ENCODE results near the gene ANKS1B.

DNA sequence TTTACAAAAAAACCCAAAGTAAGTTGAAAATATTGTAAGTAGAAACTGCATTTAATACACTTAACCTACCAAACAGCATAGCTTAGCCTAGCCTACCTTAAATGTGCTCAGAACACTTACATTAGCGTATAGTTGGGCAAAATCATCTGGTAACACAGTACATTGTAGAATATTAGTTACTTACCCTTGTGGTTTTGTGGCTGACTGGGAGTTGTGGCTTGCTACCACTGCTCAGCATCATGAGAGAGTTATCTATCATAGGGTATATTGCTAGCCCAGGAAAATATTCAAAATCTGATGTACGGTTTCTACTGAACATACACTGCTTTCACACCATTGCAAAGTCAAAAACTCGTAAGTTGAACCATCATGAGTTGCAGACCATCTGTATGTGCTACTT, 478.9 kb downstream of the ANKS1B start:
- TF ChIP-seq, protein P1, sequence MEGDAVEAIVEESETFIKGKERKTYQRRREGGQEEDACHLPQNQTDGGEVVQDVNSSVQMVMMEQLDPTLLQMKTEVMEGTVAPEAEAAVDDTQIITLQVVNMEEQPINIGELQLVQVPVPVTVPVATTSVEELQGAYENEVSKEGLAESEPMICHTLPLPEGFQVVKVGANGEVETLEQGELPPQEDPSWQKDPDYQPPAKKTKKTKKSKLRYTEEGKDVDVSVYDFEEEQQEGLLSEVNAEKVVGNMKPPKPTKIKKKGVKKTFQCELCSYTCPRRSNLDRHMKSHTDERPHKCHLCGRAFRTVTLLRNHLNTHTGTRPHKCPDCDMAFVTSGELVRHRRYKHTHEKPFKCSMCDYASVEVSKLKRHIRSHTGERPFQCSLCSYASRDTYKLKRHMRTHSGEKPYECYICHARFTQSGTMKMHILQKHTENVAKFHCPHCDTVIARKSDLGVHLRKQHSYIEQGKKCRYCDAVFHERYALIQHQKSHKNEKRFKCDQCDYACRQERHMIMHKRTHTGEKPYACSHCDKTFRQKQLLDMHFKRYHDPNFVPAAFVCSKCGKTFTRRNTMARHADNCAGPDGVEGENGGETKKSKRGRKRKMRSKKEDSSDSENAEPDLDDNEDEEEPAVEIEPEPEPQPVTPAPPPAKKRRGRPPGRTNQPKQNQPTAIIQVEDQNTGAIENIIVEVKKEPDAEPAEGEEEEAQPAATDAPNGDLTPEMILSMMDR (IDR thresholded peaks at IDR 0.05; ENCODE audit: insufficient read depth, low read depth, low read length): no peak
- TF ChIP-seq EZH2 (IDR thresholded peaks at IDR 0.05; ENCODE audit: insufficient read depth, low read length): no peak
